HepG2 (cell line): ENCODE measurements around the gene LZTR1. TPM values are rescaled to one million over a fixed set of nuclear protein-coding genes. Genes with fewer than 3 reads are reported as not detected.

Experiments used
- ATAC-seq: fragments of 200-7000 bp; cut with Tn5 transposase; 3 replicates; pipeline ENCODE4 v1.9.1; 2020; ENCODE audit warnings: mild to moderate bottlenecking, moderate library complexity
- BruUV-seq: library from RNA; stranded (reverse); fragments of 400-500 nt; replicated peaks from 2 replicates; lab custom pipeline; 2021; lab: Mats Ljungman, UMichigan
- CTCF ChIA-PET: fragments of 300-600 bp; formaldehyde crosslinking; extraction: SDS; loops from one replicate; lab custom pipeline; 2021; ENCODE audit warnings: low total read pairs, inconsistent platforms, low intra/inter-chr PET ratio; lab: Yijun Ruan, JAX
- POLR2A ChIA-PET: fragments of 350-600 bp; sonication (Branson Sonifier 250); formaldehyde crosslinking; loops from one replicate; lab custom pipeline; 2020; ENCODE audit warnings: antibody characterized with exemption, inconsistent platforms; lab: Yijun Ruan, JAX
- DNase-seq: peaks from one replicate; pipeline ENCODE4 v3.0.0-alpha.2; 2015; ENCODE audit warnings: low spot score
- FAIRE-seq: peaks from 3 replicates; lab custom pipeline; 2011; peaks lifted over from hg19 to GRCh38; lab: Jason Lieb, UNC
- H2AFZ ChIP-seq: one replicate; pipeline ENCODE4 v1.6.1; 2011; ENCODE audit warnings: low read length, inconsistent platforms
- H3K27ac ChIP-seq: fragments of 300-600 bp; 3 replicates; pipeline ENCODE4 v1.8.0; 2011; ENCODE audit warnings: mixed run types, mild to moderate bottlenecking, mixed read lengths, low read length, inconsistent platforms; ENCODE audit not compliant: insufficient read depth; ENCODE audit errors: extremely low read length
- H3K27me3 ChIP-seq, 2 experiments: fragments of 200-600 bp in 1 of 2; 2 replicates in 1 of 2; 3 replicates in 1 of 2; pipeline versions ENCODE4 v1.6.0 to v1.8.0; 2011; ENCODE audit warnings: low read length in 2 of 2, mild to moderate bottlenecking in 2 of 2, moderate library complexity in 2 of 2, inconsistent platforms in 1 of 2; ENCODE audit not compliant: insufficient read depth in 2 of 2, control insufficient read depth in 1 of 2
- H3K36me3 ChIP-seq, 2 experiments: fragments of 200-600 bp in 1 of 2; replicated peaks in 1 of 2; 2 replicates in 1 of 2; 3 replicates in 1 of 2; pipeline versions ENCODE4 v1.5.1 to v1.8.0; 2011; ENCODE audit warnings: low read length in 2 of 2, inconsistent platforms in 1 of 2; ENCODE audit not compliant: insufficient read depth in 2 of 2, control insufficient read depth in 1 of 2
- H3K4me1 ChIP-seq: 2 replicates; pipeline ENCODE4 v1.5.1; 2012; ENCODE audit warnings: low read length, inconsistent platforms; ENCODE audit not compliant: insufficient read depth
- H3K4me2 ChIP-seq: 2 replicates; pipeline ENCODE4 v1.6.0; 2011; ENCODE audit warnings: low read depth, low read length, inconsistent platforms
- H3K4me3 ChIP-seq, 3 experiments: fragments of 200-600 bp in 1 of 3; sonication (generic), shearing (Covaris generic) in 1 of 3; replicated peaks in 1 of 3; 2 replicates each; pipeline ENCODE4 v1.5.1; 2011 to 2016; ENCODE audit warnings: low read length in 3 of 3, inconsistent platforms in 2 of 3, low read depth in 2 of 3, mild to moderate bottlenecking in 2 of 3, control low read depth in 1 of 3, mixed read lengths in 1 of 3; ENCODE audit not compliant: insufficient read depth in 1 of 3
- H3K79me2 ChIP-seq: one replicate; pipeline ENCODE4 v1.6.1; 2011; ENCODE audit warnings: low read length, inconsistent platforms; ENCODE audit not compliant: insufficient read depth
- H3K9ac ChIP-seq: 2 replicates; pipeline ENCODE4 v1.6.0; 2011; ENCODE audit warnings: mild to moderate bottlenecking, low read depth, low read length, inconsistent platforms; ENCODE audit not compliant: insufficient read depth
- H3K9me3 ChIP-seq: 2 replicates; pipeline ENCODE4 v1.5.1; 2012; ENCODE audit warnings: mild to moderate bottlenecking, low read length
- H4K20me1 ChIP-seq: 2 replicates; pipeline ENCODE4 v1.6.0; 2011; ENCODE audit warnings: inconsistent platforms, mild to moderate bottlenecking, low read length, moderate library complexity; ENCODE audit not compliant: insufficient read depth
- HHEX ChIP-seq: IDR thresholded peaks from 2 replicates; pipeline ENCODE4 v1.6.1; 2016; ENCODE audit warnings: control low read depth
- PPARG ChIP-seq: conservative IDR thresholded peaks from 2 replicates; pipeline ENCODE4 v1.6.1; 2016; ENCODE audit warnings: missing biosample characterization, missing genetic modification reagents
- TCF12 ChIP-seq, 2 experiments: fragments of 450-650 bp in 1 of 2; sonication (generic) in 1 of 2; formaldehyde crosslinking in 1 of 2; IDR thresholded peaks; 2 replicates each; pipeline versions ENCODE4 v1.6.1 to v1.8.0; 2017 to 2022; ENCODE audit warnings: antibody characterized with exemption in 1 of 2, mild to moderate bottlenecking in 1 of 2, missing genetic modification reagents in 1 of 2, moderate library complexity in 1 of 2
- ZNF260 ChIP-seq: sonication (generic); formaldehyde crosslinking; IDR thresholded peaks from 2 replicates; pipeline ENCODE4 v1.4.0; 2020; ENCODE audit warnings: missing genetic modification reagents, low read depth, mild to moderate bottlenecking, borderline replicate concordance
- WGBS: methylation state at CpG from one replicate; pipeline ENCODE4 v1.1.6; 2017; ENCODE audit warnings: low lambda C conversion rate; 5-methylcytosine and 5-hydroxymethylcytosine counted together
- in situ Hi-C: cut with HindIII; loops from 2 replicates; pipeline ENCODE4 v1.10.0; 2017; ENCODE audit warnings: low pct_unique_long_range_greater_than_20kb; ENCODE audit not compliant: extremely low pct_ligation_motif_present
- intact Hi-C: fragments of 100-400 bp; cut with micrococcal nuclease; formaldehyde crosslinking; loops from one replicate; pipeline ENCODE4 v1.10.0; 2022; ENCODE audit not compliant: unreplicated experiment
- polyA plus RNA-seq, 8 experiments: library from polyadenylated mRNA; depleted of rRNA in 3 of 8; stranded (reverse) in 7 of 8; unstranded in 1 of 8; fragments of >200 nt; fragmentation: Illumina TruSeq in 4 of 8; extraction: Trizol in 4 of 8; gene quantifications; 2 replicates each; pipeline versions ENCODE4 v1.2.1 to v1.2.3, GENCODE V29; 2011 to 2016; ENCODE audit warnings: low read depth in 4 of 8, missing spikeins in 1 of 8, mixed read lengths in 1 of 8; ENCODE audit not compliant: insufficient read depth in 1 of 8
- total RNA-seq, 5 experiments: library from RNA; depleted of rRNA; stranded (reverse); fragments of >200 nt; fragmentation: Illumina TruSeq; extraction: Trizol; gene quantifications; 2 replicates each; pipeline ENCODE4 v1.2.3, GENCODE V29; 2016; ENCODE audit warnings: low read depth in 1 of 5
- TF ChIP-seq, protein P1 (sequence below): sonication (generic); formaldehyde crosslinking; IDR thresholded peaks from 2 replicates; pipeline ENCODE4 v1.4.0; 2020; ENCODE audit warnings: missing genetic modification reagents
- TF ChIP-seq, protein P2 (sequence below): sonication (generic); formaldehyde crosslinking; IDR thresholded peaks from 2 replicates; pipeline ENCODE4 v1.9.0; 2021; ENCODE audit warnings: missing genetic modification reagents, mild to moderate bottlenecking, borderline replicate concordance
- TF ChIP-seq, protein P3 (sequence below): sonication (generic); formaldehyde crosslinking; IDR thresholded peaks from 2 replicates; pipeline ENCODE4 v1.4.0; 2020; ENCODE audit warnings: missing genetic modification reagents, borderline replicate concordance

LZTR1 gene
- total and polyA plus RNA-seq, 2 of the 13 experiments (the other 11 are each of a cell fraction or from before 2014, with no cell fraction given), result 21.8 to 22.4 TPM

- intact Hi-C loops, result no loop called here
- no TSS peak for BruUV-seq
- Histone ChIP-seq H3K27ac (no peak overlapping the region), H3K4me1 (peaks cover 12% of the 10 kb centered on the region; the same call in 1 of the 2 replicates), H3K9ac (no peak overlapping the region)
- ATAC-seq, result no peak
- TF ChIP-seq HHEX, result no peak
- TF ChIP-seq PPARG (CRISPR knock-in tag), result no peak
- TF ChIP-seq, all 625 proteins: peak for 0
- in situ Hi-C loops, result no loop called here
- ChIA-PET CTCF (no interaction called here), POLR2A (no interaction called here)
- no peaks in the 10 kb centered on the region for H3K79me2 ChIP-seq
- WGBS, result 26% methylated on average over 5 of the region's 14 CpGs
- no peak overlapping the region for H3K4me3 ChIP-seq
- no peak overlapping the region for H2AFZ ChIP-seq
- FAIRE-seq (no peak), DNase-seq (no peak)
- H3K4me2 ChIP-seq, result no peak overlapping the region
- peaks cover 7 to 37% of the 10 kb centered on the region in 2 experiments; a peak in 4 of 5 replicates for H3K27me3 ChIP-seq
- no peaks in the 10 kb centered on the region for H3K36me3 ChIP-seq
- no peaks in the 10 kb centered on the region for H3K9me3 ChIP-seq
- H4K20me1 ChIP-seq, result no peaks in the 10 kb centered on the region; the same call in 1 of the 2 replicates
Measured at GRCh38 chr22:21047035-21047661, 65.1 kb downstream of the LZTR1 start.

DNA sequence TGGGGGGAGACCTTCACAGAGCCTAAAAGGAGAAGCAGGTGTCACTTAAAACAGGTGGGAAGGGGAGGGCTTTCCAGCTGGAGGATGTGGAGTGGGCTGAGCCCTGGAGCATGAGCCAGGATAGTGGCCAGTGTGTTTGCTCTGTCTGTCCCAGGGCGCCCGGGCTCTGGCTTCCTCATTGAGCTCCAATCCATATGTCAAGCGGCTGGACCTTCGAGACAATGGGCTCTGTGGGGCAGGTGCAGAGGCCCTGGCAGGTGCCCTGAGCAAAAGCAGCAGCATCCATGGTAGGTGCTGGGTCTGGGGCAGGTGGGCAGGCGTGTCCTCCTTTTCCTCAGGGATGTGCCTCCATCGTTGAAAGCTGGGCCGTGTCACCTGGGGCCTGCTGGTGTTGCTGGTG, 65.6 kb downstream of the LZTR1 start:
- Histone ChIP-seq H3K4me3 (no peak overlapping the region), H3K36me3 (no peaks in the 10 kb centered on the region), H3K4me2 (no peak overlapping the region), H3K27ac (no peak overlapping the region), H3K79me2 (no peaks in the 10 kb centered on the region), H3K4me1 (peaks cover 12% of the 10 kb centered on the region; the same call in 1 of the 2 replicates), H3K9ac (no peak overlapping the region), H2AFZ (no peak overlapping the region), H3K9me3 (no peaks in the 10 kb centered on the region), H4K20me1 (no peaks in the 10 kb centered on the region; the same call in 1 of the 2 replicates), H3K27me3 (peaks cover 7 to 40% of the 10 kb centered on the region in 2 experiments; a peak in 4 of 5 replicates)
- FAIRE-seq (no peak), ATAC-seq (no peak), DNase-seq (no peak)
- in situ Hi-C loops (no loop called here), intact Hi-C loops (no loop called here)
- POLR2A ChIA-PET, result no interaction called here
- no CpG with 5 or more reads among the region's 7 CpGs for WGBS
- BruUV-seq, result no TSS peak
- CTCF ChIA-PET, result no interaction called here
- TF ChIP-seq, protein P1, sequence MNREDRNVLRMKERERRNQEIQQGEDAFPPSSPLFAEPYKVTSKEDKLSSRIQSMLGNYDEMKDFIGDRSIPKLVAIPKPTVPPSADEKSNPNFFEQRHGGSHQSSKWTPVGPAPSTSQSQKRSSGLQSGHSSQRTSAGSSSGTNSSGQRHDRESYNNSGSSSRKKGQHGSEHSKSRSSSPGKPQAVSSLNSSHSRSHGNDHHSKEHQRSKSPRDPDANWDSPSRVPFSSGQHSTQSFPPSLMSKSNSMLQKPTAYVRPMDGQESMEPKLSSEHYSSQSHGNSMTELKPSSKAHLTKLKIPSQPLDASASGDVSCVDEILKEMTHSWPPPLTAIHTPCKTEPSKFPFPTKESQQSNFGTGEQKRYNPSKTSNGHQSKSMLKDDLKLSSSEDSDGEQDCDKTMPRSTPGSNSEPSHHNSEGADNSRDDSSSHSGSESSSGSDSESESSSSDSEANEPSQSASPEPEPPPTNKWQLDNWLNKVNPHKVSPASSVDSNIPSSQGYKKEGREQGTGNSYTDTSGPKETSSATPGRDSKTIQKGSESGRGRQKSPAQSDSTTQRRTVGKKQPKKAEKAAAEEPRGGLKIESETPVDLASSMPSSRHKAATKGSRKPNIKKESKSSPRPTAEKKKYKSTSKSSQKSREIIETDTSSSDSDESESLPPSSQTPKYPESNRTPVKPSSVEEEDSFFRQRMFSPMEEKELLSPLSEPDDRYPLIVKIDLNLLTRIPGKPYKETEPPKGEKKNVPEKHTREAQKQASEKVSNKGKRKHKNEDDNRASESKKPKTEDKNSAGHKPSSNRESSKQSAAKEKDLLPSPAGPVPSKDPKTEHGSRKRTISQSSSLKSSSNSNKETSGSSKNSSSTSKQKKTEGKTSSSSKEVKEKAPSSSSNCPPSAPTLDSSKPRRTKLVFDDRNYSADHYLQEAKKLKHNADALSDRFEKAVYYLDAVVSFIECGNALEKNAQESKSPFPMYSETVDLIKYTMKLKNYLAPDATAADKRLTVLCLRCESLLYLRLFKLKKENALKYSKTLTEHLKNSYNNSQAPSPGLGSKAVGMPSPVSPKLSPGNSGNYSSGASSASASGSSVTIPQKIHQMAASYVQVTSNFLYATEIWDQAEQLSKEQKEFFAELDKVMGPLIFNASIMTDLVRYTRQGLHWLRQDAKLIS (CRISPR knock-in tag), result no peak
- TF ChIP-seq, protein P2, sequence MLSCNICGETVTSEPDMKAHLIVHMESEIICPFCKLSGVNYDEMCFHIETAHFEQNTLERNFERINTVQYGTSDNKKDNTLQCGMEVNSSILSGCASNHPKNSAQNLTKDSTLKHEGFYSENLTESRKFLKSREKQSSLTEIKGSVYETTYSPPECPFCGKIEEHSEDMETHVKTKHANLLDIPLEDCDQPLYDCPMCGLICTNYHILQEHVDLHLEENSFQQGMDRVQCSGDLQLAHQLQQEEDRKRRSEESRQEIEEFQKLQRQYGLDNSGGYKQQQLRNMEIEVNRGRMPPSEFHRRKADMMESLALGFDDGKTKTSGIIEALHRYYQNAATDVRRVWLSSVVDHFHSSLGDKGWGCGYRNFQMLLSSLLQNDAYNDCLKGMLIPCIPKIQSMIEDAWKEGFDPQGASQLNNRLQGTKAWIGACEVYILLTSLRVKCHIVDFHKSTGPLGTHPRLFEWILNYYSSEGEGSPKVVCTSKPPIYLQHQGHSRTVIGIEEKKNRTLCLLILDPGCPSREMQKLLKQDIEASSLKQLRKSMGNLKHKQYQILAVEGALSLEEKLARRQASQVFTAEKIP (CRISPR knock-in tag), result no peak
- TF ChIP-seq ZNF260 (CRISPR knock-in tag) (no peak), TCF12 (IDR thresholded peaks at IDR 0.05) (no peak), TCF12 (CRISPR knock-in tag; IDR thresholded peaks at IDR 0.05) (no peak)
- TF ChIP-seq, protein P3, sequence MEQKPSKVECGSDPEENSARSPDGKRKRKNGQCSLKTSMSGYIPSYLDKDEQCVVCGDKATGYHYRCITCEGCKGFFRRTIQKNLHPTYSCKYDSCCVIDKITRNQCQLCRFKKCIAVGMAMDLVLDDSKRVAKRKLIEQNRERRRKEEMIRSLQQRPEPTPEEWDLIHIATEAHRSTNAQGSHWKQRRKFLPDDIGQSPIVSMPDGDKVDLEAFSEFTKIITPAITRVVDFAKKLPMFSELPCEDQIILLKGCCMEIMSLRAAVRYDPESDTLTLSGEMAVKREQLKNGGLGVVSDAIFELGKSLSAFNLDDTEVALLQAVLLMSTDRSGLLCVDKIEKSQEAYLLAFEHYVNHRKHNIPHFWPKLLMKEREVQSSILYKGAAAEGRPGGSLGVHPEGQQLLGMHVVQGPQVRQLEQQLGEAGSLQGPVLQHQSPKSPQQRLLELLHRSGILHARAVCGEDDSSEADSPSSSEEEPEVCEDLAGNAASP (CRISPR knock-in tag), result no peak
